BLaER1 (cell line): ENCODE results near the gene CCR4.
A peak's percentile ranks its signal among the peaks of the same experiment; 100 is the strongest.
"Not testable (repeated sequence)": the region's sequence is repeated elsewhere in the genome, so short reads cannot be mapped to it uniquely, and the experiment has no call there.

Experiments
- H3K27ac ChIP-seq: shearing (Covaris generic); formaldehyde crosslinking; 2 replicates; pipeline ENCODE4 v1.8.1; 2022
- H3K27me3 ChIP-seq: shearing (Covaris generic); formaldehyde crosslinking; 2 replicates; pipeline ENCODE4 v1.8.1; 2022
- H3K36me3 ChIP-seq: shearing (Covaris generic); formaldehyde crosslinking; 2 replicates; pipeline ENCODE4 v1.8.1; 2022
- H3K4me1 ChIP-seq: shearing (Covaris generic); formaldehyde crosslinking; 2 replicates; pipeline ENCODE4 v1.8.1; 2022
- H3K4me2 ChIP-seq: shearing (Covaris generic); formaldehyde crosslinking; 2 replicates; pipeline ENCODE4 v1.8.1; 2022
- H3K4me3 ChIP-seq: shearing (Covaris generic); formaldehyde crosslinking; 2 replicates; pipeline ENCODE4 v1.8.1; 2022
- H3K9ac ChIP-seq: shearing (Covaris generic); formaldehyde crosslinking; 2 replicates; pipeline ENCODE4 v1.8.1; 2022
- H3K9me3 ChIP-seq: shearing (Covaris generic); formaldehyde crosslinking; 2 replicates; pipeline ENCODE4 v1.8.1; 2022
- H4K20me1 ChIP-seq: shearing (Covaris generic); formaldehyde crosslinking; 2 replicates; pipeline ENCODE4 v1.8.1; 2022
- Cebpa-rat ChIP-seq: shearing (Covaris generic); IDR thresholded peaks from 2 replicates; pipeline ENCODE4 v1.8.1; 2022

CCR4 gene

DNA sequence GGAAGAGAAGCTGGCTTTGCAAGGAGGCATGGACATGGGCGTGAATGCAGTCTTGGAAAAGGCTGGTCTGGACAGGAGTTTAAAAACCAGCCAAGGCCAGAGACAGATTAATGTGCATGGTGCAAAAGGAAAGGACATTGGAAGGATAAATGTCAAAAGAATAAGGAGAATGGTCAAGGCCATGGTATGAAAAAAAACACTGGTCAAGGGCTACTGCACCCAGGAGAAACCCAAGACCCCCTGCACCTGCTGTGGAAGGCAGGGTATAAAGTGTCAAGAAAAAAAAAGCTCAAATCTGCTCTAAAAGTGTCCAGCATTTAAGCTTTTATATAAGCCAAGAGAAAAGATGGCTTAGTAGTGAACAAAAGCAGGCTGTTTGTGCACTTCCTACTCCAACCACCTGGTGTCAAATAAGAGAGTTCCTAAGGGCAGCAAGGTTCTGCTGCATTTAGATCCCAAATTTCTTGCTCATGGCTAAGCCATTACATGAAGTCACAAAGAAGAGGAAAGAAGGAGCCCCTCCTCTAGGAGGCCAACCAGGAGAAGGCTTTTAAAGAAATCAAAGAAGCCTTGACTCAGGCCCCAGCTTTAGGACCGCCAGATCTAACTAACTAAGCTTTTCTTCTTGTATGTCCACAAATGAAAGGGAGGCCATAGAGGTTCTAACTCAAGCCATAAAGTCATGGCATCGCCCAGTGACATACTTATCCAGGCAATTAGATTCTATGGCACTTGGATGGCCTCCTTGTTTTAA is 16.9 kb downstream of the CCR4 start:
- no peaks in the 10 kb centered on the region for H3K27me3 ChIP-seq
- no peak for TF ChIP-seq Cebpa-rat
- no peaks in the 10 kb centered on the region for H4K20me1 ChIP-seq
- H3K4me3 ChIP-seq, result no peak overlapping the region
- H3K36me3 ChIP-seq, result no peaks in the 10 kb centered on the region
- no peak overlapping the region for H3K27ac ChIP-seq
- no peak overlapping the region for H3K4me2 ChIP-seq
- peaks cover 37% of the 10 kb centered on the region for H3K9me3 ChIP-seq
- H3K9ac ChIP-seq, result no peak overlapping the region
- no peaks in the 10 kb centered on the region for H3K4me1 ChIP-seq

DNA sequence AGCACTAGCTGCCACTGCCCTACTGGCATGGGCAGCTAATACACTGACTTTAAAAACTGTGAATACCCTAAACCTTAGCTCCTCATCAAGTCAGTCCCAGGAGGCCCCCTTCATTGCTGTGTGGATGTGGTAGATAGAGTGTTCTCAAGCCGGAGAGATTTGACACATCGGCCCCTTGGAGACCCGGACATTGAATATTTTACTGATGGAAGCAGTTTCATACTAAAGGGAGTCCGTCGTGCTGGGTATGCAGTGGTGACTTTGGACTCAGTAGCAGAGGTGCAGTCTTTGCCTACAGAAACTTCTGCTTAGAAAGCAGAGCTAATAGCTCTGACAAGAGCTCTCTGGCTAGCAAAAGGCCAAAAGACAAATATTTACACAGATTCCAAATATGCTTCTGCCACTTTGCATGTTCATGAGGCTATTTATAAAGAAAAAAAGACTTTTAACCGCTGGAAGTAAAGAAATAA is 17.5 kb downstream of the CCR4 start:
- H4K20me1 ChIP-seq, result no peaks in the 10 kb centered on the region
- H3K9me3 ChIP-seq, result peaks cover 35% of the 10 kb centered on the region
- no peak overlapping the region for H3K27ac ChIP-seq
- no peak overlapping the region for H3K9ac ChIP-seq
- H3K4me1 ChIP-seq, result no peaks in the 10 kb centered on the region
- H3K27me3 ChIP-seq, result no peaks in the 10 kb centered on the region
- H3K4me2 ChIP-seq, result no peak overlapping the region
- TF ChIP-seq Cebpa-rat, result no peak
- no peaks in the 10 kb centered on the region for H3K36me3 ChIP-seq
- no peak overlapping the region for H3K4me3 ChIP-seq

DNA sequence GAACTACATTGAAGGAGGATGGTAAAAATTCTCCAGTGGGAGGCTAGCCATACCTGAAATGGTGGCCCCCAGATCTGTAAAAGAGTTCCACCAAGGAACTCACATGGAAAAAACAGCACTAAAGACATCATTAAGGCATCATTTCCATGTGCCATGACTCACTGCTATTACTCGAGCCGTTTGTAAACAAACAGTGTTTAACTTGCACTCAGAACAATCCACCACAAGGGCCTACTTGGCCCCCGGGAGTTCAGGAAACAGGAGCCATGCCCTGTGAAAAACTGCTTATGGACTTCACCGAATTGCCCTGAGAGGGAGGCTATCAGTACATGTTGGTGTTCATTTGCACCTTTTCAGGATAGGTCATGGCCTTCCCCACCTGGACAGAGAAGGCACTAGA is 18.2 kb downstream of the CCR4 start:
- no peaks in the 10 kb centered on the region for H4K20me1 ChIP-seq
- no peak overlapping the region for H3K9ac ChIP-seq
- no peaks in the 10 kb centered on the region for H3K27me3 ChIP-seq
- no peak overlapping the region for H3K4me2 ChIP-seq
- H3K36me3 ChIP-seq, result no peaks in the 10 kb centered on the region
- H3K27ac ChIP-seq, result no peak overlapping the region
- TF ChIP-seq Cebpa-rat, result no peak
- peaks cover 30% of the 10 kb centered on the region for H3K9me3 ChIP-seq
- no peaks in the 10 kb centered on the region for H3K4me1 ChIP-seq
- no peak overlapping the region for H3K4me3 ChIP-seq

DNA sequence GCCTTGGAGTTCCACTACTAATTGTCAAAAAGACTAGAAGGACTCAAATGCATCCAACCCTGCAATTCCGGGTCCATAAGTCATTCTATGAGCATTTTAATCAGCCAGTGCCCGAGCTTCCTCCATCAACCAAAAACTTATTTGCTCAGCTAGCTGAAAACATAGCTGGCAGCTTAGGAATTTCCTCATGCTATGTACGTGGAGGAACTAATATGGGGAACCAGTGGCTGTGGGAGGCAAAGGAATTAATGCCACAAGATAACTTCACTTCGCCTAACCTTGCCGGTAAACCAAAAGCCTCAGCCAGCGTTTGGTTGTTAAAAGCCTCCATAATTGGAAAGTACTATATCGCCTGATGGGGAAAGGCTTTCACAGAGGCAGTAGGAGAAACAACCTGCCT is 19.8 kb downstream of the CCR4 start:
- H3K9ac ChIP-seq, H3K4me1 ChIP-seq, H3K36me3 ChIP-seq, H3K4me2 ChIP-seq, H4K20me1 ChIP-seq, H3K27ac ChIP-seq, H3K4me3 ChIP-seq, H3K27me3 ChIP-seq: not testable (repeated sequence)
- H3K9me3 ChIP-seq, result peaks cover 14% of the 10 kb centered on the region

DNA sequence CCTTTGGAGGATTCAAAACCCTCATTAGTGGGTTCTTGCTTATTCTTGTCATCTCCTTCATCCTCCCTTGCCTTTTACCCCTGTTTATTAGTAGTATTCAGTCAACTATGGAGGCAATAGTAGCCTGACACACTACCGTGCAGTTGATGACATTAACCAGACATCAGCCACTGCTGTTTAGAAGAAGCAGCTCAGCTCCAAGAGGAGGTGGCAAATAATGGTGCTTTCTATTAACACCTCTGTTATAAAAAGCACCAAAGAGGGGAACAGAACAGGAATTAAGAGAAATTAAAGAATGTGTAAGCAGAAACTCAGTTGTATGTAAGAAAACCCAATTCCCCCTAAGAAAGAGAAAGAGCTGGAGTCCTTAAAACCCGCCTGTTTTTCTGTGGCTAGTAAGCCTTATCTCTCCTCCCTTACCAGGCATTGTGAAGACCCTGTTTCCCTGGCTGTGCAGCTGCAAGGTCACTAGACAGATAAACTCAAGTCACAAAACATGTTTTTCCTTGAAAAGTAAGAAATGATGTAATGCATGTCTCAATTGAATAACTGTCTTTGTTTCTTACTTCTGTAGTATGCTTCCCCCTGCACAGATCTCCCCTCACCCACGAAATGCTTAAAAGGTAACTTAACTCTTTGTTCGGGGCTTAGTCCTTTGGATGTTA is 21.2 kb downstream of the CCR4 start:
- H3K4me2 ChIP-seq, result no peak overlapping the region
- H3K9me3 ChIP-seq, result peaks cover 2% of the 10 kb centered on the region; the same call in 1 of the 2 replicates
- H3K27ac ChIP-seq, result no peak overlapping the region
- no peak for TF ChIP-seq Cebpa-rat
- H3K27me3 ChIP-seq, result no peaks in the 10 kb centered on the region
- H3K9ac ChIP-seq, result no peak overlapping the region
- no peaks in the 10 kb centered on the region for H4K20me1 ChIP-seq
- no peaks in the 10 kb centered on the region for H3K36me3 ChIP-seq
- 0 out of 2 replicates have a peak, but pooled peaks cover 4% of the 10 kb centered on the region for H3K4me1 ChIP-seq
- H3K4me3 ChIP-seq, result no peak overlapping the region

DNA sequence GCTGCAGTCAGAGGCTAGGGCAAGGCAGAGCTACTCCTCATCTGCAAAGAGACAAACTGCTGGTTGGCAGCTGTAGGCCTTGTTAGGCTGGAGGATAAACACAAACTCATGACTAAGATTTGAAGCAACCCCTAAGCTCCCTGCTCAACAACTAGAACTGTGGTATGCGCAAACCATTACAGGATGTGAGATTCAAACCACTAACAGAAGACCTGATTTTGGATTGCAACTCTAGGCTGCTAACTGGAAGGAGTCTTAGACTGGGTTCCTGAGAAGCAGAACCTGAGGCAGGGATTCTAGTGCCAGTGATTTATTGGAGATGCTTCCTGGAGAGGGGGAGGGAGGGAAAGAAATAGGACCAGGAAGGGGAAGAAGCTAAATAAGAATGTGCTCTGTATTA is 22.5 kb downstream of the CCR4 start:
- no peaks in the 10 kb centered on the region for H4K20me1 ChIP-seq
- no peak overlapping the region for H3K4me3 ChIP-seq
- H3K36me3 ChIP-seq, result no peaks in the 10 kb centered on the region
- H3K27ac ChIP-seq, result no peak overlapping the region
- H3K27me3 ChIP-seq, result no peaks in the 10 kb centered on the region
- 0 out of 2 replicates have a peak, but pooled peaks cover 4% of the 10 kb centered on the region for H3K4me1 ChIP-seq
- 0 out of 2 replicates have a peak overlapping the region, but pooled peaks have one; percentile 4 for H3K4me2 ChIP-seq
- H3K9me3 ChIP-seq, result no peaks in the 10 kb centered on the region
- no peak overlapping the region for H3K9ac ChIP-seq
- TF ChIP-seq Cebpa-rat, result no peak

DNA sequence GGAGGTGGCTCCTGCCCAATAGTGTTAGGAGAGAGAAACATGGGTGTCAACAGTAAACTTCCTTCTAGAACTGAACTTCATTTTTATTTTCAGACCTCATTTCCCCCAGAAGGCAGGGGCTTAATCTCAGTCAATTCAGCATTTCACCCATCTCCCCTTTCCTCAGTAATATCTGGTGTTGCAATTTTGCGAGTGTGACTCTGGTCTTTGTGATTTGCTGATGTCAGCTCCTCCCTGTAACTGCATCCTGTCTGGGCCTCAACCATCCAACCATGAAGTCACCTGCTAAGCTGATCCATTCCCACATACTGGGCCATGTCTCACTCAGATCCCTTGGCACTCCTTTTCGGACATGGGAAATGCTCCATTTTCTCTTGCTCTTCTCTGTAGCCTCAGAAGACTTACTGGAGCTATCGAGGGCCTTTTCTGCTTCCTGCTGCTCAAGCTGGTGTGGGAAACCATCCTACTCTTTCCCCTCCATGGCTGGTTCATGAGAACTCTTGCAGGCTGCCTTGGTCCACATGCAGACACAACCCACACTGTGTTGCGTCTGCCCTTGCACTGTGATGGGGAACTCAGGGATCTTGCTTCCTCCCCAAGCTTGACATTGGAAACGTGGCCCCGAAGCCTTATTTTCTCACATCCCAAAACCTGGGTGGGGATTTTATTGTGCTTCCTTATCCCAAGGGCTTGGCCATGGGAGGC is 24.6 kb downstream of the CCR4 start:
- H3K27ac ChIP-seq, result no peak overlapping the region
- no peaks in the 10 kb centered on the region for H4K20me1 ChIP-seq
- no peaks in the 10 kb centered on the region for H3K27me3 ChIP-seq
- H3K4me1 ChIP-seq, result 0 out of 2 replicates have a peak, but pooled peaks cover 4% of the 10 kb centered on the region
- H3K4me2 ChIP-seq, result peak overlapping the region; percentile 19; the same call in 1 of the 2 replicates
- no peak for TF ChIP-seq Cebpa-rat
- H3K4me3 ChIP-seq, result no peak overlapping the region
- H3K9me3 ChIP-seq, result no peaks in the 10 kb centered on the region
- H3K36me3 ChIP-seq, result no peaks in the 10 kb centered on the region
- no peak overlapping the region for H3K9ac ChIP-seq

DNA sequence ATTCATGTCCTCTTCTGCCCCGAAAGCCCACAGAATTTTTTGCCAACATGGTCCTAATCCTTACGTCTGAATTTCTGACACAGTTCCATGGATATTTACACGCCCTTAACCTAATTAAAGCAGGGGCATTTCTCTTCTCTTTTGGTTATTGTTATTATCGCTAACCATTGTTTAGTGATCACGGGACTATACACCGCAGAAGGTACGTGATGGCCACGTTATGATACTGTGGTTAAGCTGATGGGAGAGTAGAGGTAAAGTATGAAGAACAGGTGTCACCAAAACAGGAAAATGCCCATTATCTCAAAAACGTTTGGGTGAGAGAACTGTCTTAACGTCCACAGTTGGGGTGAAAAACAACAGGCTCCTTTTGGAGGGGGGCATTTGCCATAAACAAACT is 26.4 kb downstream of the CCR4 start:
- H3K4me1 ChIP-seq, result 0 out of 2 replicates have a peak, but pooled peaks cover 4% of the 10 kb centered on the region
- no peak for TF ChIP-seq Cebpa-rat

DNA sequence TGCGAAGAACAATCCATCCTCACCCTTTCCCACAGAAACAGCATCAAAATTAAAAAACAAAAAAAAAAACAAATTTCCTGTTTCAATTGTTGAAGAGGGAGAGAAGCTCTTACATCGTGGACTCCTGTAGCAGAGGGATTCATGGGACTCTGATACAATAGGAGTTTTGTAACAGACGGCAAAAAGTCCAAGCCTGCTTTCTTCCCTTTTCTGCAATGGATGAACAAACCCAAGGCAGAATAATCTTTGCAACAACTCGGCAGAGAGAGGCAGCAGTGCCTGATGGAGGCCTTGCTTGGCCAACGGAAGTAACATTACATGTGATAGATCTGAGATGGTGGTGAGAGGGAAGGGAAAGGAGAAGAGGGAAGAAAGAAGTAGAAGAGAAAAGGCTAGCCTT is 26.9 kb downstream of the CCR4 start:
- Histone ChIP-seq H3K9me3 (no peaks in the 10 kb centered on the region), H3K27ac (no peak overlapping the region), H3K36me3 (no peaks in the 10 kb centered on the region), H3K4me3 (no peak overlapping the region), H3K4me1 (0 out of 2 replicates have a peak, but pooled peaks cover 4% of the 10 kb centered on the region), H4K20me1 (no peaks in the 10 kb centered on the region), H3K27me3 (no peaks in the 10 kb centered on the region), H3K4me2 (no peak overlapping the region), H3K9ac (no peak overlapping the region)
- TF ChIP-seq Cebpa-rat, result no peak

More for the DNA sequence above, 26.4 kb downstream of the CCR4 start:
- Histone ChIP-seq H4K20me1 (no peaks in the 10 kb centered on the region), H3K9ac (no peak overlapping the region), H3K4me3 (no peak overlapping the region), H3K27ac (no peak overlapping the region), H3K9me3 (no peaks in the 10 kb centered on the region), H3K27me3 (no peaks in the 10 kb centered on the region), H3K36me3 (no peaks in the 10 kb centered on the region), H3K4me2 (no peak overlapping the region)

DNA sequence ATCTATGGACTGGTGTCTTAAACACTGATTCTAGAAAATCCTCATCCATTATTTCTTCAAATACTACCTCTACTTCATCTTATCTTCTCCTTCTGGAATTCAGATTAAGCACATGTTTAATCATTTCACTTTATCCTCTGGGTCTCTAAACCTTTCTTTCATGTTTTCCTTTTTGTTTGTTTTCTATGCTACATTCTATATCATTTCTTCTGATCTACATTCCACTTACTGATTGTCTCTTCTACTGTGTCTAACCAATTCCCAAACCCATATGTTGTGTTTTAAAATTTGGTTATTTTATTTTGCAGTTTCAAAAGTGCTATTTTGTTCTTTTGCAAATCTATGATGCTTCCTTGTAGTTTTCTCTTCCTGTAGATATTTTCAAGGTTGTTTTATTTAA is 31.7 kb downstream of the CCR4 start:
- no peaks in the 10 kb centered on the region for H3K27me3 ChIP-seq

DNA sequence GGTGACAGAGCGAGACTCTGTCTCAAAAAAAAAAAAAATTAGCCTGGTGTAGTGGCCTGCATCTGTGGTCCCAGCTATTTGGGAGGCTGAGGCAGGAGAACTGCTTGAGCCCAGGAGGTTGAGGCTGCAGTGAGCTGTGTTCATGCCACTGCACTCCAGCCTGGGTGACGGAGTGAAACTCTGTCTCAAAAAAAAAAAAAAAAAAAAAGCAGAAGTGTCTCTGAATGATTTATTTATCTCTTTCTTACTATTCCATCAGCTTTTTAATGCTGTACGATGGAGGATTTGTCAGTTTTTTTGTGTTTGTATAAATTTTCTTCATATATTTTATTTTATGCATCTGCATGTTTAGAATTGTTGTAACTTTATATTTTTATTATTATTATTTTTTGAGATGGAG is 33.5 kb downstream of the CCR4 start:
- H3K36me3 ChIP-seq, H3K9me3 ChIP-seq, H3K27me3 ChIP-seq, H3K4me3 ChIP-seq, H3K9ac ChIP-seq, H3K27ac ChIP-seq, H4K20me1 ChIP-seq, H3K4me1 ChIP-seq, H3K4me2 ChIP-seq: not testable (repeated sequence)

More for the DNA sequence above, 31.7 kb downstream of the CCR4 start:
- Histone ChIP-seq H3K4me1 (no peaks in the 10 kb centered on the region), H3K9me3 (no peaks in the 10 kb centered on the region), H3K36me3 (no peaks in the 10 kb centered on the region), H4K20me1 (no peaks in the 10 kb centered on the region), H3K27ac (no peak overlapping the region), H3K4me2 (no peak overlapping the region), H3K4me3 (no peak overlapping the region), H3K9ac (no peak overlapping the region)
- no peak for TF ChIP-seq Cebpa-rat
